ENCODE results near the gene TMEM158. TPM values are rescaled to one million over a fixed set of nuclear protein-coding genes. Genes with fewer than 3 reads are reported as not detected.

The TMEM158 gene
- total RNA-seq, 1 experiment from 2014 or later, result 1.4 TPM

- CTCF ChIA-PET, result interaction anchor here (0.7 to 18.5 kb wide), 4 partner anchors 8 to 175 kb away, joined by 3 to 368 read pairs (median 3); no protein-coding TSS in a partner anchor
- POLR2A ChIA-PET, result interaction anchor here (0.6 to 2.0 kb wide), 5 partner anchors 9 to 1973 kb away, joined by 3 to 7 read pairs (median 3); no protein-coding TSS in a partner anchor
- no peak overlapping the region for H3K4me3 Mint-ChIP-seq (ENCODE audit: unreplicated experiment)
- intact Hi-C loops (cut with micrococcal nuclease), result no loop called here
- peaks cover 13% of the 10 kb centered on the region for H3K4me1 Mint-ChIP-seq (ENCODE audit: insufficient read depth, unreplicated experiment)
- H3K27me3 Mint-ChIP-seq (ENCODE audit: insufficient read depth, unreplicated experiment), result no peaks in the 10 kb centered on the region
- TF ChIP-seq CTCF (IDR thresholded peaks at IDR 0.05; ENCODE audit: unreplicated experiment), result no peak
- no TSS peak for BruUV-seq (replicated peaks)
- H3K36me3 Mint-ChIP-seq (ENCODE audit: insufficient read depth, unreplicated experiment), result no peaks in the 10 kb centered on the region
- H3K9me3 Mint-ChIP-seq (ENCODE audit: unreplicated experiment), result no peaks in the 10 kb centered on the region
- DNase-seq (ENCODE audit: unreplicated experiment), result no peak
- no peak overlapping the region for H3K27ac Mint-ChIP-seq (ENCODE audit: low read depth, unreplicated experiment)
Observed at GRCh38 chr3:45216021-45216609, 10.0 kb downstream of the TMEM158 start.

- Mint-ChIP-seq H3K27ac (ENCODE audit: low read depth, unreplicated experiment) (no peak overlapping the region), H3K36me3 (ENCODE audit: insufficient read depth, unreplicated experiment) (no peaks in the 10 kb centered on the region), H3K27me3 (ENCODE audit: insufficient read depth, unreplicated experiment) (no peaks in the 10 kb centered on the region), H3K4me1 (ENCODE audit: insufficient read depth, unreplicated experiment) (peaks cover 18% of the 10 kb centered on the region), H3K9me3 (ENCODE audit: unreplicated experiment) (no peaks in the 10 kb centered on the region), H3K4me3 (ENCODE audit: unreplicated experiment) (no peak overlapping the region)
- no TSS peak for BruUV-seq (replicated peaks)
- ChIA-PET POLR2A (interaction anchor here (0.6 to 2.0 kb wide), 4 partner anchors 70 to 884 kb away, joined by 3 to 7 read pairs (median 3); no protein-coding TSS in a partner anchor), CTCF (interaction anchor here (0.7 to 18.5 kb wide), 4 partner anchors 9 to 174 kb away, joined by 3 to 368 read pairs (median 4); no protein-coding TSS in a partner anchor)
- no peak for TF ChIP-seq CTCF (IDR thresholded peaks at IDR 0.05; ENCODE audit: unreplicated experiment)
- intact Hi-C loops (cut with micrococcal nuclease), result no loop called here
- DNase-seq (ENCODE audit: unreplicated experiment), result no peak
Observed at GRCh38 chr3:45215466-45215865, 10.6 kb downstream of the TMEM158 start.

GRCh38 chr3:45214061-45214680 is 11.9 kb downstream of the TMEM158 start:
- Mint-ChIP-seq H3K9me3 (ENCODE audit: unreplicated experiment) (no peaks in the 10 kb centered on the region), H3K4me3 (ENCODE audit: unreplicated experiment) (no peak overlapping the region), H3K36me3 (ENCODE audit: insufficient read depth, unreplicated experiment) (no peaks in the 10 kb centered on the region), H3K4me1 (ENCODE audit: insufficient read depth, unreplicated experiment) (peaks cover 20% of the 10 kb centered on the region), H3K27ac (ENCODE audit: low read depth, unreplicated experiment) (no peak overlapping the region), H3K27me3 (ENCODE audit: insufficient read depth, unreplicated experiment) (no peaks in the 10 kb centered on the region)
- ChIA-PET POLR2A (interaction anchor here (2.0 kb wide), 1 partner anchor 69 kb away, joined by 7 read pairs; no protein-coding TSS in a partner anchor), CTCF (interaction anchor here (0.7 to 18.5 kb wide), 2 partner anchors 173 to 272 kb away, joined by 3 to 368 read pairs; no protein-coding TSS in a partner anchor)
- intact Hi-C loops (cut with micrococcal nuclease), result loop anchor here (5.0 kb wide), 2 partner anchors 72 to 122 kb away; no protein-coding TSS in a partner anchor
- no peak for TF ChIP-seq CTCF (IDR thresholded peaks at IDR 0.05; ENCODE audit: unreplicated experiment)
- no TSS peak for BruUV-seq (replicated peaks)
- no peak for DNase-seq (ENCODE audit: unreplicated experiment)

- ChIA-PET CTCF (interaction anchor here (1.1 to 18.5 kb wide), 7 partner anchors 12 to 171 kb away, joined by 3 to 368 read pairs (median 21); no protein-coding TSS in a partner anchor), POLR2A (no interaction called here)
- no TSS peak for BruUV-seq (replicated peaks)
- H3K36me3 Mint-ChIP-seq (ENCODE audit: insufficient read depth, unreplicated experiment), result no peaks in the 10 kb centered on the region
- H3K4me1 Mint-ChIP-seq (ENCODE audit: insufficient read depth, unreplicated experiment), result peaks cover 13% of the 10 kb centered on the region
- no peaks in the 10 kb centered on the region for H3K27me3 Mint-ChIP-seq (ENCODE audit: insufficient read depth, unreplicated experiment)
- no peak overlapping the region for H3K27ac Mint-ChIP-seq (ENCODE audit: low read depth, unreplicated experiment)
- intact Hi-C loops (cut with micrococcal nuclease), result loop anchor here (5.0 kb wide), 2 partner anchors 70 to 120 kb away; no protein-coding TSS in a partner anchor
- H3K4me3 Mint-ChIP-seq (ENCODE audit: unreplicated experiment), result no peak overlapping the region
- no peak for TF ChIP-seq CTCF (IDR thresholded peaks at IDR 0.05; ENCODE audit: unreplicated experiment)
- no peaks in the 10 kb centered on the region for H3K9me3 Mint-ChIP-seq (ENCODE audit: unreplicated experiment)
- DNase-seq (ENCODE audit: unreplicated experiment), result no peak
Observed at GRCh38 chr3:45212095-45212468, 14.0 kb downstream of the TMEM158 start.

Measured in MCF 10A (cell line).